Erythroblast (primary cell): ENCODE data around the gene BABAM2.

Experiments used
- GATA1 ChIP-seq: IDR thresholded peaks from 2 replicates; pipeline ENCODE4 v1.6.1; 2011; ENCODE audit warnings: low read depth, mild to moderate bottlenecking, control low read depth, low read length, moderate library complexity
- POLR2A ChIP-seq: IDR thresholded peaks from 2 replicates; pipeline ENCODE4 v1.6.1; 2011; ENCODE audit warnings: mild to moderate bottlenecking, low read length

DNA sequence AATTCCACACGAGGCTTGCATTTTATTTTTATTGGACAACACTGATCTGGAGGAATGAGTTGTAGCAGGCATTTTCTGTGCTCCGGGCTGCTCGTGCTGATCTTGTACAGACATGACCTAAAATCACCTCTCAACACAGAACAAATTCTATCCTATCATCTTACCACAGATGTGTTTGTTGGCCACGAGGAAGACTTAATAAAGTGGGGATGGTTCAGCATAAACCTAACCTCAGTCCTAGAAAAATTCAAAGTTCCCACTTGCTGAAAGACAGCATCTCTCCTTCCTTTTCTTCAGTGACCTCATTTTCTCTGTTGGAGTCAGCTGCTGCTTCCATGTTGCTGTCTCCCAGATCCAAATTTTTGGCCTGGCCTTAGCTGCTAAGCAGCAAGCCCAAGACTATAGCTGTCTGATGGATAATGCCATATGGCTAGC, 45.7 kb upstream of the BABAM2 start:
- TF ChIP-seq POLR2A (no peak), GATA1 (no peak)
